ENCODE measurements around the gene ABHD2.
A peak's percentile ranks its signal among the peaks of the same experiment; 100 is the strongest.

The ABHD2 gene

DNA sequence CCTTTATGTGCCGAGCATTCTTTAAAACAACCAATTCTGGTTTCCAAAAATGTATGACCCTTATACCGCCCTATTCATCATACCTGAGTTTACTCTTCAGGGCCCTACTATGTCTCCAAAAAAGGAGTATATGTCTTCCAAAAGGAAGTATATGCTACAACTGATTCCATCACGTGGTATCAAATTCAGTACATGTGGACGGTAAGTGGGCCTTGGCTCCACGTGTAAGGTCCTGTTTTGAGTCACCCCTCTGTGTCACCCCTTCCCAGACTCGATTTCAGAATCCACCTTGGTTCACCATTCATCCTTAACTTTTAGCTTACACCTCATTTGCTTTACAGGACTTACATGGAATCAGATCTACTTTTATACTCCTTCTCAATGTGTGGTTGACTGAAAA, 37.8 kb downstream of the ABHD2 start:
- no peaks in the 10 kb centered on the region for H3K9me3 ChIP-seq (replicated peaks in 1 of 11)
- H3K36me3 ChIP-seq: peaks cover 60 to 85% (median 79%) of the 10 kb centered on the region in 11 experiments
- TF ChIP-seq Cebpa-rat (IDR thresholded peaks at IDR 0.05): no peak
- no peak overlapping the region for H3K9ac ChIP-seq
- H3K4me1 ChIP-seq: peaks cover 0 to 32% (median 23%) of the 10 kb centered on the region in 10 experiments; a peak in 14 of 20 replicates
- no peak overlapping the region for H3K4me3 ChIP-seq
- no peak overlapping the region for H3K4me2 ChIP-seq
- H3K27ac ChIP-seq: no peak overlapping the region
- peaks cover 0 to 3% (median 0%) of the 10 kb centered on the region in 11 experiments; a peak in 1 of 22 replicates for H4K20me1 ChIP-seq
- H3K27me3 ChIP-seq: no peaks in the 10 kb centered on the region

DNA sequence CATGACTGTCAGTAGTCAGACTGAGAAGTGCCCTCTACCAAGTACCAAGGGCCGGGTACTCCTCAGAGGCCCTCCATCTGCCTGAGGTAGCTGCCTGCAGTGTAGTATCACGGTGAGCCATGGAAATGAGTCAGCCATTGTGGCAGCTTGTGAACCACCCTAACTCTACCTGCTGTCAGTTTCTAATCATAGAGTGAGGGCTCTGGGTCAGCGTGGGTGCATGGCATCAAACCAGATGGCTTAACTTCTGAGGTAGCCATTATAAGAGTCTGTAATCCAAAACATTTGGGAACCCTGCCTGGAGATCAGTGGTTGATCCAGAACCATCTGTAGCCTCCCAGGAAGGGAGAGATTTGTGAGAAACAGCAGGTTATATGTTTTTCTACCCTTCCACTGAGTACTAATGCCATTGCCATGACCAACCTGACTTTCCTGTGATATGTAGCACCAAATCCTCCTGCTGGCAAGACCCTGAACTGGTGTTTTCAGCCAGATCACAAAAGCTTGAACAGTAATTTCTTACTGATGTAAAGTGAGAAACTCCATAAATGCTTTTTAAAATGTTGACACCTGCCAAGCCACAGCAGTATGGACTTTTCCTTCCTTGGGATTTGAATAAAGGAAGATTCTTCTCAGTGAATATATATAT, 38.9 kb downstream of the ABHD2 start:
- H3K4me3 ChIP-seq: no peak overlapping the region
- H3K27ac ChIP-seq: no peak overlapping the region
- H3K9me3 ChIP-seq (replicated peaks in 1 of 11): no peaks in the 10 kb centered on the region
- peaks cover 0 to 3% (median 0%) of the 10 kb centered on the region in 11 experiments; a peak in 1 of 22 replicates for H4K20me1 ChIP-seq
- H3K9ac ChIP-seq: no peak overlapping the region
- no peaks in the 10 kb centered on the region for H3K27me3 ChIP-seq
- peaks cover 4 to 44% (median 34%) of the 10 kb centered on the region in 10 experiments for H3K4me1 ChIP-seq
- H3K4me2 ChIP-seq: no peak overlapping the region
- H3K36me3 ChIP-seq: peaks cover 50 to 74% (median 69%) of the 10 kb centered on the region in 11 experiments
- no peak for TF ChIP-seq Cebpa-rat (IDR thresholded peaks at IDR 0.05)

DNA sequence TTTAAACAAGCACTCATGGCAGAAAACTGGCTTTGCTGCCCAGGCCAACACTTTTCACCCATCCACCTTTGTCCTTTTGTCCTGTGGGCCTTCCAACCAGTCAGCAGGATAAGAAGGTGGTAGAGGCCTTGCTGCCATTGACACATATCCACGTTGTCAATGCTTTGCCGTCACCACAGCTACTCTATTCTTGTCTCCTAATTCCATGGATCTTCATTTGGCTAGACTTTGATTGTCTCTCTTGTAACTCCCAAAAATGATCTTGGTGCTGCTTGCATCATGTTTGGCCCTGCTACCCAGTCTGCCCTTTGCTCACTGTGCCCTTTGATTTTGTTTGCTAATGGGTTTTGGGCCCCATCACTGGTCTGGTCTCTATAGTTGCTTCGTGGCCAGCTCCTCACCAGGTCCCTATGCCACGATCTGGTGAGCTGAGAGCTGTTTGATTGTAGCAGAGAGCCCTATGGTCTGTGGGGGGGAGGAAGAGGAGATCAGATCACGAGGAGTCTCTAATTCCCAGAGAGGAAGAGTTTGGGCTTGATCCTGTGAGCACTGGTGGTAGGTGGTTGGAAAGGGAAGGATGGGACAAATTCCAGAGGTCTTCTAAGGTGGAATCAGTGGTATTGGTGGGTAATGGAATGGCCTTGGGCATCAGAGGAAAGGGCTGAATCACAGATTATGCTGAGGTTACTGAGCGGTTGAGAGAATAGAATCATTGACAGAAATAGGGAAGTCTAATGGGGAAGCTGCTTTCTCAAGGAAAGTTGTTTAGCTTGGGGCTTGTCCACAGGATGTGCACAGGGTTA, 40.3 kb downstream of the ABHD2 start:
- peaks cover 37 to 61% (median 56%) of the 10 kb centered on the region in 11 experiments for H3K36me3 ChIP-seq
- H3K27ac ChIP-seq: peak overlapping the region in 7 of 11 experiments; percentile 18 to 72 (median 58); a peak in 10 of 22 replicates
- peaks cover 17 to 57% (median 47%) of the 10 kb centered on the region in 10 experiments for H3K4me1 ChIP-seq
- H3K4me2 ChIP-seq: peak overlapping the region in 7 of 11 experiments; percentile 24 to 80 (median 64); a peak in 13 of 22 replicates
- H3K4me3 ChIP-seq: no peak overlapping the region
- no peak for TF ChIP-seq Cebpa-rat (IDR thresholded peaks at IDR 0.05)
- H3K27me3 ChIP-seq: no peaks in the 10 kb centered on the region
- H4K20me1 ChIP-seq: peaks cover 0 to 3% (median 0%) of the 10 kb centered on the region in 11 experiments; a peak in 1 of 22 replicates
- H3K9ac ChIP-seq: no peak overlapping the region
- H3K9me3 ChIP-seq (replicated peaks in 1 of 11): no peaks in the 10 kb centered on the region

DNA sequence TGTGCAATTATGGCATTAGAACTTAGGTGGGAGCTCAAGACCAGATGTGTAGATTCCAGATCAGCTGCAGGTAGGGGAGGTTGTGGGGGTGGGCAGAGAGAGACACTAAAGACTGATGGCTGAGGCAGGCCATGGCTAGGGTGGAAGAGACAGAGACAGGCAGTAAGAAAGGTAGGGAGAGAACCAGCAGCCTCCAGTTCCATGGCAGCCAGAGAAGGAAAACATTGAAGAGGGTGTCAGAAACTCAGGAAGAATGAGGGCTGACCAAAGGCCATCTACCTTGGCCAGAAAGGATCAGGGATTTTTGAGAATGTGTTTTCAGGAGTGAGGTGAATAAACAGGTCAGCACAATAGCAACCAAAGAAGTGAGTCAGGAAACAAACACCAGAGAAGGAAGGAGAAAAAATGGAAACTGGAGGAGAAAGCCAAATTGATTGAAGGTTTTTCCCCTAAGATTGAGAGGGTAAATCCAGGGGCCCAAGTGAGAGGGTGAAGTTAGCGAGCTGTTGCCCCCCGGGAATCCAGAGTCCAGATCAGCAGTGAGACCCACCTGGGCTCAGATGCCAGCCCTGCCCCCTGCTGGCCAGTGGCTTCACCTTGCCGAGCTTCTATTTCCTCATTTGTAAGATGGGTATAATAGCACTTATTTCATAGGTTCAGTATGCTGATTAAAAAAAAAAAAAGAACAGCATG, 41.0 kb downstream of the ABHD2 start:
- TF ChIP-seq Cebpa-rat (IDR thresholded peaks at IDR 0.05): no peak
- H3K4me3 ChIP-seq: no peak overlapping the region
- peaks cover 18 to 64% (median 54%) of the 10 kb centered on the region in 10 experiments for H3K4me1 ChIP-seq
- no peaks in the 10 kb centered on the region for H3K9me3 ChIP-seq (replicated peaks in 1 of 11)
- peaks cover 0 to 3% (median 0%) of the 10 kb centered on the region in 11 experiments; a peak in 1 of 22 replicates for H4K20me1 ChIP-seq
- peak overlapping the region in 8 of 11 experiments; percentile 3 to 72 (median 50); a peak in 15 of 22 replicates for H3K27ac ChIP-seq
- H3K27me3 ChIP-seq: no peaks in the 10 kb centered on the region
- H3K9ac ChIP-seq: no peak overlapping the region; a peak in 1 of 22 replicates
- H3K4me2 ChIP-seq: peak overlapping the region in 7 of 11 experiments; percentile 24 to 80 (median 64); a peak in 13 of 22 replicates
- H3K36me3 ChIP-seq: peaks cover 31 to 55% (median 50%) of the 10 kb centered on the region in 11 experiments

DNA sequence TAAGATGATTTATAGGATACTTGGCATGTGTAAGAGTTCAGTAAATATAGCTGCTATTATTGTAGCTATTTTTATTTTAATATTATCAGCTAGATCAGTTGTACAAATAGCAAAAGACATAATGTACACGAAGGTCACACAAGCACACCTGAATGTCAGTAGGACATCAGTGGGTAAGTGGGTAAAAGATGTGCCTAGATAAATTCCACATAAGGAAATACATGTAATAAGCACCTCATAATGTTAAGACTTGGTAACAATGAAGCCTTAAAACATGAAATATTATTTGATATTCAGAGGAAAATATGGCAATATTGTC, 41.5 kb downstream of the ABHD2 start:
- Histone ChIP-seq H3K4me1 (peaks cover 18 to 70% (median 56%) of the 10 kb centered on the region in 10 experiments), H3K4me3 (no peak overlapping the region)
- no peak for TF ChIP-seq Cebpa-rat (IDR thresholded peaks at IDR 0.05)

DNA sequence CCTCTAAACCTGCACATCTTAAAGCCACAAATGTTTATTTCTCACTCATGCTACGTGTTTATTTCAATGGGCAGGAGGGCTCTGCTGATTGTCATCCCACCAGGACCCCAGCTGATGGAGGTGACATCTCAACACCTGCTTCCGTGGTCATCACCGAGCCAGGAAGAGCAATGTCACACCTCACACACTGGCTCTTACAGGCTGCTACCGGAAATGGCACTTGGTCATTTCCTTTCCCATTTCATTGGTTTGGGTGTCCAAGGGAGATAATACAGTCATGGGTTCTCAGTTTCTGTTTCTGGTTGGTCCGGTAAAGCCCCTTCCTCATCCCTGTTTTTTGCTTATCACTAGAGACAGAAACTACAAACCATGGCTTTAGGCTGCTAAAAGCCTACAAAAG, 41.9 kb downstream of the ABHD2 start:
- Histone ChIP-seq H3K4me1 (peaks cover 18 to 74% (median 57%) of the 10 kb centered on the region in 10 experiments), H3K36me3 (peaks cover 26 to 51% (median 43%) of the 10 kb centered on the region in 11 experiments), H3K27me3 (no peaks in the 10 kb centered on the region), H3K9me3 (replicated peaks in 1 of 11) (no peaks in the 10 kb centered on the region), H3K9ac (no peak overlapping the region), H3K4me2 (peak overlapping the region in 5 of 11 experiments; percentile 3 to 85 (median 52); a peak in 8 of 22 replicates), H3K4me3 (no peak overlapping the region), H3K27ac (peak overlapping the region in 3 of 11 experiments; percentile 13 to 77 (median 24); a peak in 3 of 22 replicates), H4K20me1 (peaks cover 0 to 3% (median 0%) of the 10 kb centered on the region in 11 experiments; a peak in 1 of 22 replicates)
- no peak for TF ChIP-seq Cebpa-rat (IDR thresholded peaks at IDR 0.05)

More for the DNA sequence above, 41.5 kb downstream of the ABHD2 start:
- Histone ChIP-seq H4K20me1 (peaks cover 0 to 3% (median 0%) of the 10 kb centered on the region in 11 experiments; a peak in 1 of 22 replicates), H3K27ac (peak overlapping the region in 3 of 11 experiments; percentile 58 to 69 (median 63); a peak in 3 of 22 replicates), H3K27me3 (no peaks in the 10 kb centered on the region), H3K9ac (no peak overlapping the region), H3K9me3 (replicated peaks in 1 of 11) (no peaks in the 10 kb centered on the region), H3K36me3 (peaks cover 28 to 53% (median 47%) of the 10 kb centered on the region in 11 experiments), H3K4me2 (peak overlapping the region in 4 of 11 experiments; percentile 63 to 73 (median 68); a peak in 7 of 22 replicates)

DNA sequence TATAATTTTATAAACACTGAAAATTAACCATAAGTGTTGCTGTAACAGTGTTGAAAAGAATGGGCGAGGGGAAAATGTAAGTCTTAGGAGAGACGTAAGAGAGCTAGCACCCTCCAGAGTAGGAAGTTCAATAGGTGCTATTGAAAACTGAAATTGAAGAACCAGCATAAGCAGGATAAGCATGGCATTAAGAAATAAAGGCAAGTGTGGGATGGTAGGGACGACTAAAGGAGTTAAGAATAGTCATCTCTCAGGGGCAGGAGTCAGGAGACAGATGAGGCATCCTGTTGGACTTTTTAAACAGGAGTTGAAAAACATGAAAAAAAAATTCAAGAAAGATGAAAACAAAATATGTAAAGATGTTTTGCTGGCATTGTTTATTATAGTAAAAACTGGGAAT, 43.5 kb downstream of the ABHD2 start:
- Histone ChIP-seq H3K4me2 (peak overlapping the region; percentile 8 to 89 (median 73); a peak in 18 of 22 replicates), H3K27me3 (no peaks in the 10 kb centered on the region), H3K36me3 (peaks cover 11 to 40% (median 33%) of the 10 kb centered on the region in 11 experiments; a peak in 21 of 22 replicates), H3K4me1 (peaks cover 22 to 89% (median 72%) of the 10 kb centered on the region in 10 experiments), H4K20me1 (peaks cover 0 to 3% (median 0%) of the 10 kb centered on the region in 11 experiments; a peak in 1 of 22 replicates), H3K9me3 (replicated peaks in 1 of 11) (no peaks in the 10 kb centered on the region), H3K27ac (peak overlapping the region in 8 of 11 experiments; percentile 37 to 81 (median 66); a peak in 11 of 22 replicates), H3K9ac (peak overlapping the region in 1 of 11 experiments; percentile 25; a peak in 1 of 22 replicates), H3K4me3 (no peak overlapping the region)
- no peak for TF ChIP-seq Cebpa-rat (IDR thresholded peaks at IDR 0.05)

All from BLaER1 treated with 17β-estradiol and CSF1 and Interleukin-3, amounts not matched to agents 10 nM and 100 nM (cell line).